Measurements from ENCODE around the gene ZNF595. TPM values are rescaled to one million over a fixed set of nuclear protein-coding genes. Genes with fewer than 3 reads are reported as not detected.
"Not testable (repeated sequence)": the region's sequence is repeated elsewhere in the genome, so short reads cannot be mapped to it uniquely, and the experiment has no call there.

The ZNF595 gene
- total RNA-seq, 1 experiment from 2014 or later = 17.1 TPM

DNA sequence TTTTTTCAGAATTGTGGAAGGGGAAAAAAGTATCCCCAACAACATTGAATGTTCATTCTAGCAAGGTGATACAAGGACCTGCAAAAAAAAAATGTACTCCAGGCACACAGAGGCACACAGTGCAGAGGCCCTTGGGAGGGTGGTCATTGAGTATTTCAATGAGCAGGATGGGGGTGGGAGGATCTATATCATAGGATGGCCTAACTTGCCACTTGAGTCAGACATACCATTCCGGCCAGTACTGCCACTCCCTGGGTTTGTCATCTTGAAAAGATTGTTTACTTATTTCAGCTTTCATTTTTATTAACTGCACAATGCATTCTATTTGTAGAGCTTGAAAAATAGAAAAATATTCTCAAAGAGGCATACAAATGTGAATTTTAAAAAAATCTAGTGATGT lies 18.7 kb downstream of the ZNF595 start:
- H3K27me3 Mint-ChIP-seq (ENCODE audit: insufficient read depth, unreplicated experiment) = no peaks in the 10 kb centered on the region
- H3K4me3 Mint-ChIP-seq (ENCODE audit: unreplicated experiment) = no peak overlapping the region
- H3K27ac Mint-ChIP-seq (ENCODE audit: unreplicated experiment) = no peak overlapping the region
- Histone ChIP-seq H3K4me1 (no peaks in the 10 kb centered on the region), H3K9me3 (peaks cover 11% of the 10 kb centered on the region), H3K36me3 (ENCODE audit: control insufficient read depth, insufficient read depth, low read length) (no peaks in the 10 kb centered on the region), H3K4me3 (ENCODE audit: low read depth, low read length) (no peak overlapping the region), H3K27me3 (replicated peaks; ENCODE audit: control insufficient read depth, insufficient read depth, low read length) (no peaks in the 10 kb centered on the region)
- peaks cover 72% of the 10 kb centered on the region for H3K36me3 Mint-ChIP-seq (ENCODE audit: insufficient read depth, unreplicated experiment)
- no peak for DNase-seq
- TF ChIP-seq, protein P1, sequence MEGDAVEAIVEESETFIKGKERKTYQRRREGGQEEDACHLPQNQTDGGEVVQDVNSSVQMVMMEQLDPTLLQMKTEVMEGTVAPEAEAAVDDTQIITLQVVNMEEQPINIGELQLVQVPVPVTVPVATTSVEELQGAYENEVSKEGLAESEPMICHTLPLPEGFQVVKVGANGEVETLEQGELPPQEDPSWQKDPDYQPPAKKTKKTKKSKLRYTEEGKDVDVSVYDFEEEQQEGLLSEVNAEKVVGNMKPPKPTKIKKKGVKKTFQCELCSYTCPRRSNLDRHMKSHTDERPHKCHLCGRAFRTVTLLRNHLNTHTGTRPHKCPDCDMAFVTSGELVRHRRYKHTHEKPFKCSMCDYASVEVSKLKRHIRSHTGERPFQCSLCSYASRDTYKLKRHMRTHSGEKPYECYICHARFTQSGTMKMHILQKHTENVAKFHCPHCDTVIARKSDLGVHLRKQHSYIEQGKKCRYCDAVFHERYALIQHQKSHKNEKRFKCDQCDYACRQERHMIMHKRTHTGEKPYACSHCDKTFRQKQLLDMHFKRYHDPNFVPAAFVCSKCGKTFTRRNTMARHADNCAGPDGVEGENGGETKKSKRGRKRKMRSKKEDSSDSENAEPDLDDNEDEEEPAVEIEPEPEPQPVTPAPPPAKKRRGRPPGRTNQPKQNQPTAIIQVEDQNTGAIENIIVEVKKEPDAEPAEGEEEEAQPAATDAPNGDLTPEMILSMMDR (IDR thresholded peaks at IDR 0.05; ENCODE audit: insufficient read depth in 1 of 2, low read depth in 1 of 2, low read length in 1 of 2, severe bottlenecking in 1 of 2, unreplicated experiment in 1 of 2) = no peak
- H3K9me3 Mint-ChIP-seq (ENCODE audit: unreplicated experiment) = peaks cover 56% of the 10 kb centered on the region
- intact Hi-C loops (cut with micrococcal nuclease; ENCODE audit: unreplicated experiment) = no loop called here
- H3K4me1 Mint-ChIP-seq (ENCODE audit: low read depth, unreplicated experiment) = no peaks in the 10 kb centered on the region
- BruUV-seq (replicated peaks) = no TSS peak
- POLR2A ChIA-PET = no interaction called here
- CTCF ChIA-PET = no interaction called here

DNA sequence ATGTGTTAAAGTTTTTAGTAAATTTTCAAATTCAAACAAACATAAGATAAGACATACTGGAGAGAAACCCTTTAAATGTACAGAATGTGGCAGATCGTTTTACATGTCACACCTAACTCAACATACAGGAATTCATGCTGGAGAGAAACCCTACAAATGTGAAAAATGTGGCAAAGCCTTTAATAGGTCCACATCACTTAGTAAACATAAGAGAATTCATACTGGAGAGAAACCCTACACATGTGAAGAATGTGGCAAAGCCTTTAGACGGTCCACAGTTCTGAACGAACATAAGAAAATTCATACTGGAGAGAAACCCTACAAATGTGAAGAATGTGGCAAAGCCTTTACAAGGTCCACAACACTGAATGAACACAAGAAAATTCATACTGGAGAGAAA lies 32.8 kb downstream of the ZNF595 start:
- TF ChIP-seq, protein P1 (IDR thresholded peaks at IDR 0.05; ENCODE audit: insufficient read depth in 1 of 2, low read depth in 1 of 2, low read length in 1 of 2, severe bottlenecking in 1 of 2, unreplicated experiment in 1 of 2) = no peak
- Mint-ChIP-seq H3K4me1 (ENCODE audit: low read depth, unreplicated experiment) (no peaks in the 10 kb centered on the region), H3K4me3 (ENCODE audit: unreplicated experiment) (no peak overlapping the region), H3K9me3 (ENCODE audit: unreplicated experiment) (peaks cover 45% of the 10 kb centered on the region), H3K27me3 (ENCODE audit: insufficient read depth, unreplicated experiment) (no peaks in the 10 kb centered on the region), H3K27ac (ENCODE audit: unreplicated experiment) (no peak overlapping the region), H3K36me3 (ENCODE audit: insufficient read depth, unreplicated experiment) (peaks cover 67% of the 10 kb centered on the region)
- Histone ChIP-seq H3K27me3 (replicated peaks; ENCODE audit: control insufficient read depth, insufficient read depth, low read length) (no peaks in the 10 kb centered on the region), H3K4me3 (ENCODE audit: low read depth, low read length) (no peak overlapping the region), H3K36me3 (ENCODE audit: control insufficient read depth, insufficient read depth, low read length) (no peaks in the 10 kb centered on the region; the same call in 1 of the 2 replicates), H3K9me3 (peaks cover 64% of the 10 kb centered on the region), H3K4me1 (no peaks in the 10 kb centered on the region)
- DNase-seq = no peak
- CTCF ChIA-PET = no interaction called here
- no TSS peak for BruUV-seq (replicated peaks)
- POLR2A ChIA-PET = no interaction called here
- intact Hi-C loops (cut with micrococcal nuclease; ENCODE audit: unreplicated experiment) = no loop called here

DNA sequence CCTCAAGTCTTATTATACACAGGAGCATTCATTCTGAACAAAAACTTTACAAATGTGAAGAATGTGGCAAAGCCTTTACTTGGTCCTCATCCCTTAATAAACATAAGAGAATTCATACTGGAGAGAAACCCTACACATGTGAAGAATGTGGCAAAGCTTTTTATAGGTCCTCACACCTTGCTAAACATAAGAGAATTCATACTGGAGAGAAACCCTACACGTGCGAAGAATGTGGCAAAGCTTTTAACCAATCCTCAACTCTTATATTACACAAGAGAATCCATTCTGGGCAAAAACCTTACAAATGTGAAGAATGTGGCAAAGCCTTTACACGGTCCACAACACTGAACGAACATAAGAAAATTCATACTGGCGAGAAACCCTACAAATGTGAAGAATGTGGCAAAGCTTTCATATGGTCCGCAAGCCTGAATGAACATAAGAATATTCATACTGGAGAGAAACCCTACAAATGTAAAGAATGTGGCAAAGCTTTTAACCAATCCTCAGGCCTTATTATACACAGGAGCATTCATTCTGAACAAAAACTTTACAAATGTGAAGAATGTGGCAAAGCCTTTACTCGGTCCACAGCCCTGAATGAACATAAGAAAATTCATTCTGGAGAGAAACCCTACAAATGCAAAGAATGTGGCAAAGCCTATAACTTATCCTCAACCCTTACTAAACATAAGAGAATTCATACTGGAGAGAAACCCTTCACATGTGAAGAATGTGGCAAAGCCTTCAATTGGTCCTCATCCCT lies 33.6 kb downstream of the ZNF595 start:
- H3K4me3 Mint-ChIP-seq (ENCODE audit: unreplicated experiment); intact Hi-C loops (cut with micrococcal nuclease; ENCODE audit: unreplicated experiment); H3K4me1 ChIP-seq; H3K4me3 ChIP-seq (ENCODE audit: low read depth, low read length); H3K27ac Mint-ChIP-seq (ENCODE audit: unreplicated experiment); H3K27me3 ChIP-seq (replicated peaks; ENCODE audit: control insufficient read depth, insufficient read depth, low read length); POLR2A ChIA-PET; H3K36me3 ChIP-seq (ENCODE audit: control insufficient read depth, insufficient read depth, low read length); DNase-seq; H3K4me1 Mint-ChIP-seq (ENCODE audit: low read depth, unreplicated experiment); CTCF ChIA-PET; H3K27me3 Mint-ChIP-seq (ENCODE audit: insufficient read depth, unreplicated experiment): not testable (repeated sequence)
- peaks cover 63% of the 10 kb centered on the region for H3K9me3 ChIP-seq
- Mint-ChIP-seq H3K36me3 (ENCODE audit: insufficient read depth, unreplicated experiment) (peaks cover 68% of the 10 kb centered on the region), H3K9me3 (ENCODE audit: unreplicated experiment) (peaks cover 45% of the 10 kb centered on the region)
- BruUV-seq (replicated peaks) = TSS peak; percentile 9
